ENCODE data around the gene KAT5.
"Not testable (repeated sequence)": the region's sequence is repeated elsewhere in the genome, so short reads cannot be mapped to it uniquely, and the experiment has no call there.

KAT5 gene

DNA sequence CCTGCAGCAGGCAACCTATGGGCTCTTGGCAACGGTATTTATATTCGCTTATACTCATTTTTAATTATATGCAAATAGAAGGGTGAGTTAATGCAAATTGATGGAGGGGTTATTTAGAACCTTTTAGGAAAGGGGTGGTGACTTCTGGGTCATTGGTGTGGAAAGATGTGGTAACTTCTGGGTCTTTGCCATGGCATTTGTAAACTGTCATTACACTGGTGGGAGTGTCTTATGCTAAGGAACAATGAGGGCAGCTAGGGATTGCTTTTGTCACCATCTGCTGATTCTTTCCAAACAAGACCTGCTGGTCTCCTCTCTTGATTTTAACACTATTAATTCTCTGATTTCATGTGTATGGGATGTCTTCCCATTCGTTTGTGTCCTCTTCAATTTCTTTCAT is 11.7 kb upstream of the KAT5 start:
- H3K4me3 ChIP-seq (ENCODE audit: low read depth, low read length) = no peak overlapping the region
- TF ChIP-seq, protein P1, sequence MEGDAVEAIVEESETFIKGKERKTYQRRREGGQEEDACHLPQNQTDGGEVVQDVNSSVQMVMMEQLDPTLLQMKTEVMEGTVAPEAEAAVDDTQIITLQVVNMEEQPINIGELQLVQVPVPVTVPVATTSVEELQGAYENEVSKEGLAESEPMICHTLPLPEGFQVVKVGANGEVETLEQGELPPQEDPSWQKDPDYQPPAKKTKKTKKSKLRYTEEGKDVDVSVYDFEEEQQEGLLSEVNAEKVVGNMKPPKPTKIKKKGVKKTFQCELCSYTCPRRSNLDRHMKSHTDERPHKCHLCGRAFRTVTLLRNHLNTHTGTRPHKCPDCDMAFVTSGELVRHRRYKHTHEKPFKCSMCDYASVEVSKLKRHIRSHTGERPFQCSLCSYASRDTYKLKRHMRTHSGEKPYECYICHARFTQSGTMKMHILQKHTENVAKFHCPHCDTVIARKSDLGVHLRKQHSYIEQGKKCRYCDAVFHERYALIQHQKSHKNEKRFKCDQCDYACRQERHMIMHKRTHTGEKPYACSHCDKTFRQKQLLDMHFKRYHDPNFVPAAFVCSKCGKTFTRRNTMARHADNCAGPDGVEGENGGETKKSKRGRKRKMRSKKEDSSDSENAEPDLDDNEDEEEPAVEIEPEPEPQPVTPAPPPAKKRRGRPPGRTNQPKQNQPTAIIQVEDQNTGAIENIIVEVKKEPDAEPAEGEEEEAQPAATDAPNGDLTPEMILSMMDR (IDR thresholded peaks at IDR 0.05; ENCODE audit: insufficient read depth, low read depth, low read length, missing control alignments) = no peak
- no peak for DNase-seq (ENCODE audit: low read depth)

DNA sequence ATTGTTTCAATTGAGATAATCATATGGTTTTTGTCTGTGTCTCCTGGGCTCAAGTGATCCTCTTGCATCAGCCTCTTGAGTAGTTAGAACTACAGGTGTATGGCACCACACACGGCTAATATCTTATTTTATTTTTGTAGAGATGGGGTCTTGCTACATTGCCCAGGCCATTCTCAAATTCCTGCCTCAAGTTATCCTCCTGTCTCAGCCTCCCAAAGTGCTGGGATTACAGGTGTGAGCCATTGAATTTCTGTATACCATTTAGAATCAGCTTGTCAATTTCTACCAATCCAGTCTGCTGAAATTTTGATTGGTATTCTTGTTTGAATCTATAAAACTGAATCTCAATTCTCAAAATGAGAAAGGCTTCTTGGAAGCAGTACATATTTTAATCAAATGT is 10.4 kb upstream of the KAT5 start:
- H3K4me3 ChIP-seq (ENCODE audit: low read depth, low read length) = no peak overlapping the region
- TF ChIP-seq, protein P1 (IDR thresholded peaks at IDR 0.05; ENCODE audit: insufficient read depth, low read depth, low read length, missing control alignments) = no peak
- DNase-seq (ENCODE audit: low read depth) = no peak

DNA sequence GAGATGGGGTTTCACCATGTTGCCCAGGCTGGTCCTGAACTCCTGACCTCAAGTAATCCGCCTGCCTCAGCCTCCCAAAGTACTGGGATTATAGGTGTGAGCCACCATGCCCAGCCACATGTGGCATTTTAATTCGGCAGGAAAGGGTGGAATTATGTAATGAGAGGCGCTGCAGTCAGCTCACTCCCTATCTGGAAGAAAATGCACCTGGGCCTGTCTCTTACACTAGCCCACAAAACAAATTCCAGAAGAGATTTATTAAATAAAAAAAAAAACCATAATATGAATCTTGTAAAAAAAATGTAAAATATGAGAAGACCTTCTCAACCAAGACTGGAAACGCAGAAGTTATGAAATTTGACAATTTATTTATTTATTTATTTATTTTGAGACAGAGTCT is 8.2 kb upstream of the KAT5 start:
- no peak overlapping the region for H3K4me3 ChIP-seq (ENCODE audit: low read depth, low read length)
- TF ChIP-seq, protein P1 (IDR thresholded peaks at IDR 0.05; ENCODE audit: insufficient read depth, low read depth, low read length, missing control alignments) = no peak
- DNase-seq (ENCODE audit: low read depth) = no peak

DNA sequence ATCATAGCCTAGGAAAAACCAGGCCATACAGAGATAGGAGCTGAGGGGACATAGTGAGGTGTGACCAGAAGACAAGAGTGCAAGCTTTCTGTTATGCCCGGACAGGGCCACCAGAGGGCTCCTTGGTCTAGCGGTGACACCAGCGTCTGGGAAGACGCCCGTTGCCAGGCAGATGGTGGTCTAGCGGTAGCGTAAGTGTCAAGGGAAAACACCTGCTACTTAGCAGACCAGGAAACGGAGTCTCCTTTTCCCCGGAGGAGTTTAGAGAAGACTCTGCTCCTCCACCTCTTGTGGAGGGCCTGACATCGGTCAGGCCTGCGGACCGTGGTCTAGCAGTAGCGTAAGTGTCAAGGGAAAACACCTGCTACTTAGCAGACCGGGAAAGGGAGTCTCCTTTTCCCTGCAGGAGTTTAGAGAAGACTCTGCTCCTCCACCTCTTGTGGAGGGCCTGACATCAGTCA is 5.7 kb upstream of the KAT5 start:
- TF ChIP-seq, protein P1 (IDR thresholded peaks at IDR 0.05; ENCODE audit: insufficient read depth, low read depth, low read length, missing control alignments) = peak; percentile 41
- peak overlapping the region; percentile 29 for H3K4me3 ChIP-seq (ENCODE audit: low read depth, low read length)
- peak; percentile 85 for DNase-seq (ENCODE audit: low read depth)

DNA sequence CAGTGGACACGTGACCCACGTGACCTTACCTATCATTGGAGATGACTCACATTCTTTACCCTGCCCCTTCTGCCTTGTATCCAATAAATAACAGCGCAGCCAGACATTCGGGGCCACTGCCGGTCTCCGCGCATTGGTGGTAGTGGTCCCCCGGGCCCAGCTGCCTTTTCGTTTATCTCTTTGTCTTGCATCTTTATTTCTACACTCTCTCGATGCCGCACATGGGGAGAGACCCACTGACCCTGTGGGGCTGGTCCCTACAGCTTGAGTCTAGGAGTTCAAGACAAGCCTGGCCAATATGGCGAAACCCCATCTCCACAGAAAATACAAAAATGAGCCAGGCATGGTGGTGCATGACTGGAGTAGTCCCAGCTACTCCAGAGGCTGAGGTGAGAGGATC is 5.0 kb upstream of the KAT5 start:
- H3K4me3 ChIP-seq (ENCODE audit: low read depth, low read length); DNase-seq (ENCODE audit: low read depth): not testable (repeated sequence)

DNA sequence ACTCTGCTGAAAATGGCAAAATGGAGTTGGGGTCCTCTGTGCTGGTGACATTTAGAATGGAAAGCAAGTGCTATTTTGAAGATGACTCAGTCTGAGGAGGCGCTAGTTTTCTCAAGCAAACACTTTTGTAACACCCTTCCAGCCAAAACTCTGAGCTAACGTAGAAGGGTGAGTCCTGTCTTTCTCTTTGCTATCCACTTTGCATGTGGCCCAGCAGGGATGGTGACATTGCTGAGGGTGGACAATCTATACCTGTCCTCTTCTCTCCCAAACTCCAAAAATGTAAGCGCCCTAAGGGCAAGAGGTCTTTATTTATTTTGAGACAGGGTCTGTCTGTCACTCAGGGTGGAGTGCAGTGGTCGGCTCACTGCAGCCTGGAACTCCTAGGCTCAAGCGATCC is 3.6 kb upstream of the KAT5 start:
- DNase-seq (ENCODE audit: low read depth) = no peak
- TF ChIP-seq, protein P1 (IDR thresholded peaks at IDR 0.05; ENCODE audit: insufficient read depth, low read depth, low read length, missing control alignments) = no peak
- H3K4me3 ChIP-seq (ENCODE audit: low read depth, low read length) = no peak overlapping the region

DNA sequence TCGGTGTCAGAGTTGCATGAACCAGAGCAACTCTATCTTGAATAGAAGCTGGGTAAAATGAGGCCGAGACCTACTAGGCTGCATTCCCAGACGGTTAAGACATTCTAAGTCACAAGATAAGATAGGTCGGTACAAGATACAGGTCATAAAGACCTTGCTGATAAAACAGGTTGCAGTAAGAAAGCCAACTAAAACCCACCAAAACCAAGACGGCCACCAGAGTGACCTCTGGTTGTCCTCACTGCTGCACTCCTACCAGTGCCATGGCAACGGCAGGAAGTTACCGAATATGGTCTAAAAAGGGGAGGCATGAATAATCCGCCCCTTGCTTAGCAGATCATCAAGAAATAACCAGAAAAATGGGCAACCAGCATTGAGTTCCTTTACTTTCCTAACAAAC is 2.4 kb upstream of the KAT5 start:
- H3K4me3 ChIP-seq (ENCODE audit: low read depth, low read length) = no peak overlapping the region
- no peak for DNase-seq (ENCODE audit: low read depth)
- TF ChIP-seq, protein P1 (IDR thresholded peaks at IDR 0.05; ENCODE audit: insufficient read depth, low read depth, low read length, missing control alignments) = no peak

All from GM12865 (cell line).